Transverse colon (tissue), 4 donors: ENCODE measurements around the gene MOCS2.

Experiments
- CTCF ChIP-seq, 5 experiments: fragments of 200-600 bp in 3 of 5; fragments of 450-650 bp in 2 of 5; sonication (generic) in 3 of 5; IDR thresholded peaks; 1 replicate in 2 of 5; 2 replicates in 3 of 5; pipeline ENCODE4 v1.5.1; 2016 to 2017; ENCODE audit warnings: antibody characterized with exemption in 5 of 5, inconsistent platforms in 3 of 5, mild to moderate bottlenecking in 2 of 5, moderate library complexity in 1 of 5
- POLR2A ChIP-seq: fragments of 450-650 bp; IDR thresholded peaks from one replicate; pipeline ENCODE4 v1.6.1; 2016; ENCODE audit warnings: antibody characterized with exemption, mild to moderate bottlenecking, moderate library complexity
- POLR2AphosphoS5 ChIP-seq, 3 donors: sonication (generic); formaldehyde crosslinking; IDR thresholded peaks; one replicate each; pipeline ENCODE4 v1.6.1; 2016; ENCODE audit warnings: antibody characterized with exemption in 3 of 3

DNA sequence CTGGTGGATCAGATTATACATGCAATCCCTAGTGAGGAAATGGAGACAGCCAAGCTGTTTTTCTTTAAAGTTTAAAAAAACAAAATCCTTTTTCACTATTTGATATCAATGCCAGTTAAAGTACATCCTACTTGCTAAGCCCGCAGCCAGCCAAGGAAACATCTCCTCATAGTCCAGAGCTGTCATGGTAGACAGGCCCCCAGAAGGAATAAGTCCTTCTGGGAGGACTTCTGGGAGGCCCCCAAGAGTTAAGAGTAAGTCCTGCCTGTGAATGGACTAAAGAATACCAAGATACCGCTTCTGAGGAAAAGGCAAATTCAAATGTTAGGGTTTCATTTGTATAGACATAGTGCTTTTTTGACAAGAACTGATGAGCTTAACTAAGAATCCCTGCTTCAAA is 38.3 kb downstream of the MOCS2 start:
- no peak for TF ChIP-seq CTCF (IDR thresholded peaks at IDR 0.05)
- TF ChIP-seq POLR2AphosphoS5 (IDR thresholded peaks at IDR 0.05): no peak
- TF ChIP-seq POLR2A: no peak
